Epithelial cell of proximal tubule (primary cell): ENCODE results near the gene IMPA2. TPM values are rescaled to one million over a fixed set of nuclear protein-coding genes. Genes with fewer than 3 reads are reported as not detected.

ENCODE experiments used
- DNase-seq: peaks from one replicate; pipeline ENCODE4 v3.0.0-alpha.2; 2011; ENCODE audit warnings: low read depth
- H3K4me3 ChIP-seq: 2 replicates; pipeline ENCODE4 v1.5.1; 2011; ENCODE audit warnings: low read depth, mild to moderate bottlenecking, low read length
- CTCF ChIP-seq: conservative IDR thresholded peaks from 2 replicates; pipeline ENCODE4 v1.5.1; 2012; ENCODE audit warnings: low read depth, mild to moderate bottlenecking, low read length
- total RNA-seq: library from RNA; depleted of rRNA; stranded (reverse); fragments of >200 nt; gene quantifications from 2 replicates; pipeline ENCODE4 v1.2.3, GENCODE V29; 2015

IMPA2 gene
- total RNA-seq, 1 donor from 2014 or later = 89.9 TPM

GRCh38 chr18:12056884-12057402, 75.6 kb downstream of the IMPA2 start:
- no peak overlapping the region for H3K4me3 ChIP-seq
- TF ChIP-seq CTCF = no peak
- no peak for DNase-seq

GRCh38 chr18:12057419-12058039, 76.2 kb downstream of the IMPA2 start:
- TF ChIP-seq CTCF = no peak
- DNase-seq = no peak
- no peak overlapping the region for H3K4me3 ChIP-seq

GRCh38 chr18:12059334-12060181, 78.3 kb downstream of the IMPA2 start:
- no peak for DNase-seq
- H3K4me3 ChIP-seq = no peak overlapping the region
- TF ChIP-seq CTCF = no peak

- no peak for DNase-seq
- no peak overlapping the region for H3K4me3 ChIP-seq
- TF ChIP-seq CTCF = no peak
These were observed 79.0 kb downstream of the IMPA2 start for GRCh38 chr18:12060182-12060870.

GRCh38 chr18:12061685-12062084, 80.4 kb downstream of the IMPA2 start:
- no peak overlapping the region for H3K4me3 ChIP-seq
- DNase-seq = no peak
- TF ChIP-seq CTCF = no peak

- DNase-seq = no peak
- no peak overlapping the region for H3K4me3 ChIP-seq
- TF ChIP-seq CTCF = no peak
These were observed 81.7 kb downstream of the IMPA2 start for GRCh38 chr18:12062974-12063373.
